ENCODE measurements around the gene RPS6KA4.

DNA sequence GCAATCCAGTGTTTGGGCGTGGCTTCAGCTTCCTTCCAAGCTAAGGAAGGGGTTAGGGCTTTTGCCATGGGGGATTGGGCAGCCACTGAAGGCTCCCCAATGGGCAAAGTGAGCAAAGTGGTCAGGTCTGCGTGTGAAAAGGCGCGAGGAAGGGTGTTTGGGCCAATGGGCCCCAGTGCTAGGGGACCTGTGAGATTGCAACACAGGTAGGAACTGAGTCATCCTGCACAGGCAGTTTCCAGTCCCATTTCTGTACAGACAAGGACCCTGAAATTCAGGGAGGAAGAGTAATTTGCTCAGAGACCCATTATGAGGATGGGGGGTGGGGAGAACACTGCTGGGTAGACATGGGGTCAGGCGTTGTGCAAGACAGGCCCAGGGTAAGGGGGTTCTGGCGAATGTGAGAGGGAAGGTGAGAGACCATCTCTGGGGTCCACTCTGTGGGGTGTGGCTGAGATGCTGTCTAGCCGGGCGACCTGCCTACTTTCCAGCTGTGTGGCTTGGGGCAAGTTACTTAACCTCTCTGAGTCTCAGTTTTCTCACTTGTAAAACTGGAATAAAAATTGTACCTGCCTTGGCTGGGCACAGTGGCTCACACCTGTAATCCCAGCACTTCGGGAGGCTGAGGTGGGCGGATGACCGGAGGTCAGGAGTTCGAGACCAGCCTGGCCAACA lies 11.6 kb upstream of the RPS6KA4 start:
- TF ChIP-seq CTCF (IDR thresholded peaks at IDR 0.05) = no peak
- no peak for TF ChIP-seq POLR2A (IDR thresholded peaks at IDR 0.05)

Data from body of pancreas (tissue), 4 donors.